ENCODE results near the gene SIDT1.

- TF ChIP-seq CTCF (IDR thresholded peaks at IDR 0.05) (no peak), EZH2 (IDR thresholded peaks at IDR 0.05; ENCODE audit: borderline replicate concordance, insufficient read depth, low read depth, low read length, poor library complexity, severe bottlenecking) (no peak)
Observed at GRCh38 chr3:113521981-113522380, 10.4 kb upstream of the SIDT1 start.
